Amniotic epithelial cell (primary cell): ENCODE results near the gene BCL11B.

Experiments
- DNase-seq: peaks from one replicate; pipeline ENCODE4 v3.0.0-alpha.2; 2010; ENCODE audit warnings: low read depth

Gene BCL11B

DNA sequence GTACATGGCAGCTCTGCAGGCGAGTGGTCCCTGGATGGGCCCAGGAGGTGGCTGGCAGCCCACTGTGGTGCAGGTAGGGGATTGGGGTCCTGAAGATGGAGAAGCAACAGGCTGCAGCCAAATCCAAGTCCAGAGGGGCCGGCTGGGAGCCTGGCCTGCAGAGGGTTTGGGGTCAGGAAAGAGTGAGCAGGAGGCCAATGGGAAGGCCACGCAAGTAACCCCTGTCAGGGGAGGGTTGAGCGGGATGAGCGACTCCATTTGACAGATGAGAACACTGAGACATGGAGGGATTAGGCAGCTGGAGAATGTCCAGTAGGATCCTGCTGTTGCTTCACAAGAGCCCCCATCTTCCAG, 136.0 kb downstream of the BCL11B start:
- no peak for DNase-seq

DNA sequence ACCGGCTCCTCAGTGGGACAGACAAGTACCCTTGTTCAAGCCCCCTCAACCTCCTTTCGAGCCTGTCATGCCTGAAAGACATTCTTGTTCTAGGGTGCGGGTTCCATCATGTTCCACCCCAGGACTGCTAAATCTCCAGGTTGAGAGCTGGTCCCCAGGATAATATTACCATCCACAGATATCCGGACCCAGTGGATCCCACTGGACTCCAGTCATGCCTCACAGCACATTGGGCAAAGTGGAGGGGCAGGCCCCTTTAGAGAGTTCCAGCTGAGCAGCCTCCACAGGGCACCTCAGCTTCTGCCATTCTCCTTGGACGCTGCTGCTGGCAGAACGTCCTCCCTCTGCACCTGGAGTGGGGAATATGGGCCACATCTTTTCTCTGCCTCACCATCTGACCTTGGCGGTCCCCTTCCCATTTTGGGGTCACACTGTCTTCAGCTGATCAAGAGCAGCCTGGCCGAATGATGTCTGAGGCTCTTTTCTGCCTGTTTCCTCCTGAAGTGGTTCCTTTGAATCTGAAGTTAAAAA, 137.4 kb downstream of the BCL11B start:
- DNase-seq: no peak

GRCh38 chr14:99133636-99134515, 138.1 kb downstream of the BCL11B start:
- no peak for DNase-seq

DNA sequence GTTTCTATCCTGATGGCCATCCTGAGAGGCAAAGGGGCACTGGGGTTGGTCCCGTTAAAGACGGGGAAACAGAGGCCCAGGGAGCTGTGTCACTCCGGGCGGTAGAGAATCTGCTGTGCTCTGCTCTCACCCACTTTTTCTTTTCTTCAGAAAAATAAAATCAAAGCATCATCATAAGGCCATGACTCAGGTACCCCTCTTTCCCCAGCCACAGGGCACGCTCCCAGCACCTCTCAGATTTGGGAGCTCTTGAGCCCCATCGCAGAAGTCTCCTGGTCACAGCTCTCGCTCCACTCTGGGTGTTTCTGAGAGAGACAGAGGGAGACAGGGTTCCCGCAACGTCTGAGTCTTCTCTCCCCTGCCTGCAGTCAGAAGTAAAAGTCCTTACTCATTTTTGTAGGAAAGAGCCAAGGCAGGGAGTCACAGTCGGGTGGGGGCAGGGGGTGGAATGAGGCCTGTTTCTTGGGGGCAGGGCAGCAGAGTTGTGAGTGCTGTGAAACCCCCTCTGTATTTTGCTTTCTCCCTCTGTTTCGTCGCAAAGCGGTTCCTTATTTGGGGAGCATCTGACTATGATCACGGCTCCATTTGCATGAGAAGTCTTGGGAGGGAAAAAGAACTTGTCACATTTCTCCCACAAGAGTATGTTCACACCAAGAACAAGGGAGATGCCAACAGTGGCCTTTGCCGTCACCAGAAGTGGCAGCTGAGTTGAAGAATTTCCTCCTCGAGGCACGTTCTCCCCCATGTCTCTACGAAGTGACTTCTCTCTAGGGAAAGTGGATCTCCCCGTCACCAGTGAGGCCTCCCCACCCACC, 139.0 kb downstream of the BCL11B start:
- no peak for DNase-seq

DNA sequence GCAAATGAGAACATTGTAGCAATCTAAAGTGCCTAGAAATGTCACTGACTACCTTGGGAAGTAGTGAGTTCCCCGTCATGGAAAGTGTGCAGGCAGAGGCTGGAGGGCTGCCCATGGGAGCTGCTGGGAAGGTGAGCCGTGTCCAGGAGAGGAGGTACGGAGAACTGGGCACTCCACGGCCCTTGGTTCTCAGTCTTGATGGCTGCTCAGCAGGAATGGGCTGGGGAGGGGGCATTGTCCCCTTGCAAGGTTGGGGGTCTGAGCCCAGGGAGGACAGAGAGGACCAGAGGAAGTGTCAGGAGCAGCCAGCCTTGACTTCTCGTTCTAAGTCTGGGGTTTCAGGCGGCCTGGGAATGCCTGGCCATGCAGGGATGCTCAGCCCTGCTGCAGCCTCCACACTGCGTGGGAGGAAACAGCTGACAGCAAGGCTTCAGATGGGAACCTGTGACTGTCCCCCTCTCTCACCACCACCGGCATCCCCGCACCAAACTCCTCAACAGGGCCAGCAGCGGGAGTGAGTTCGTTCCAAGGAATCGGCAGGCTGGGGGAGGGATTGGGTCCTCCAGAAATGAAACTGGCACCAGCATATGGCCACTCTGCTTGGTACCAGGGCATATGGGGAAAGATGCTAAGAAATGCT, 140.2 kb downstream of the BCL11B start:
- DNase-seq: no peak

DNA sequence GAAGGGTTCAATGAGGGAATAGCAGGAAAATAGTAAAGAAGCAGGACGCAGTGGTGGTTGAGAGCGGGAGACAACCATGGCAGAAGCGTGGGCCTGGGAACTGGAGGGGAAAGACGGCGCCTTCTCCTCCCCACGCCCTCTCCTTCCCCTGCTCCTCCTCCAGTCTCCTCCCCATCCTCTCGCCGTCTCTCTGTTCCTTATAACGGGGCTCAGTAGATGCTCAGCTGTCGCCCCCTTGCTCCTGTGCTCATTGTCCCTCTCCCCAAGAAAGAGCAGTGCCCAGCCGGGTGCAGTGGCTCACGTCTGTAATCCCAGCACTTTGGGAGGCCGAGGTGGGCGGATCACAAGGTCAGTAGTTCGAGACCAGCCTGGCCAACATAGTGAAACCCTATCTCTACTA, 142.0 kb downstream of the BCL11B start:
- DNase-seq: no peak

DNA sequence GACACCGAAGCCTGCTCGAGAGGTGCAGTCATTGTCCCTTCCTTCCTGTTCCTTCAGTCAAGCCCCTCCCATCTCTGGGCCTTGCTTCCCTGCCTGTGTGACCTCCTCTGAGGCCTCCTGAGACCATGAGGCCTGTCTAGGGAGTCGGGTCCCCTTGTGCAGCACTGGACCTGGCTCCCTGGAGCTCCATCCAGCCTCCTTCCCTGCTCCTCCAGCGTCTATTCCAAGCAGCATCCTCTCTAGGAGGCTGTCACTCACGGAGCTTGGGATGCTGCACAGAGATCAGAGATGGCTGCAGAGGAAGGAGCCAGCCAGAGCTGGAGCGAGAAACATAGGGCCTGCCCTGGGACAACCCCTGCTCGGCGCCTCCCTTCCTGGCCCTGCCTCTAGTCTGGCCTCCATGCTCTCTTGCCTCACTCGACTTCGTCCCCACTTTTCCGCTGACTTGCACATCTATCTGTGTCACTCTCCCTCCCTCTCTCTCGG, 142.7 kb downstream of the BCL11B start:
- no peak for DNase-seq

GRCh38 chr14:99128185-99128584, 143.8 kb downstream of the BCL11B start:
- DNase-seq: no peak

- no peak for DNase-seq
These were observed 144.3 kb downstream of the BCL11B start for GRCh38 chr14:99127651-99128167.

- DNase-seq: no peak
These were observed 146.2 kb downstream of the BCL11B start for GRCh38 chr14:99125616-99126431.

- no peak for DNase-seq
These were observed 146.9 kb downstream of the BCL11B start for GRCh38 chr14:99125113-99125512.

GRCh38 chr14:99124482-99125105, 147.4 kb downstream of the BCL11B start:
- DNase-seq: no peak

DNA sequence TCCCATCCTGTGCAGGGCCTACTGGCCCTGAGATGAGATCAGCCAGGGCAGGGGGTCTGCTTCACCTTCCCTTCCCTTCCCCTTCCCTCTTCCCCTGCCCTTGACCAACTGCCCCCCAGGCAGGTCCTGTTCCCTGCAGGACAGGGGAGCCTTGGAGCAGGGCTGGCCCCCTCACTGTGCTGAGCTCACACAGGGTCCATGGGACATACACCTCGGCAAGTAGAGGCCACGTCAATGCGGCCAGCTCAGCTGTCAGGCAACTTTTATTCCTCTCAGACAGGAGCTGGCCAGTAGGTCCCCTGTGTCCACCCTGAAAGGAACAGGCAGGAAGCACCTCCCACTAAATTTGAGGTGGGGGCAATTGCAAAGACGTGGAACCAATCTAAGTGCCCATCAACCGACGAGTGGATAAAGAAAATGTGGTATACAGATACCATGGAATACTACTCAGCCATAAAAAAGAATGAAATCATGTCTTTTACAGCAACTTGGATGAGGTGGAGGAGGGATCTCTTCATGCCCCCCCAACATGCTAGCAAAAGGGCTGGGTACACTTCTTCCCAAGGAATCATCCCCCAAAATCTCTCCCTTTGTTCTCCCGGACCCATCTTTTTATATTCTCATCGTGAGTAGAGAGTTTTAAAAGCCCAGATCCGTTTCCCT, 148.7 kb downstream of the BCL11B start:
- DNase-seq: no peak

GRCh38 chr14:99122521-99123125, 149.4 kb downstream of the BCL11B start:
- DNase-seq: no peak

GRCh38 chr14:99121319-99121875, 150.6 kb downstream of the BCL11B start:
- no peak for DNase-seq

DNA sequence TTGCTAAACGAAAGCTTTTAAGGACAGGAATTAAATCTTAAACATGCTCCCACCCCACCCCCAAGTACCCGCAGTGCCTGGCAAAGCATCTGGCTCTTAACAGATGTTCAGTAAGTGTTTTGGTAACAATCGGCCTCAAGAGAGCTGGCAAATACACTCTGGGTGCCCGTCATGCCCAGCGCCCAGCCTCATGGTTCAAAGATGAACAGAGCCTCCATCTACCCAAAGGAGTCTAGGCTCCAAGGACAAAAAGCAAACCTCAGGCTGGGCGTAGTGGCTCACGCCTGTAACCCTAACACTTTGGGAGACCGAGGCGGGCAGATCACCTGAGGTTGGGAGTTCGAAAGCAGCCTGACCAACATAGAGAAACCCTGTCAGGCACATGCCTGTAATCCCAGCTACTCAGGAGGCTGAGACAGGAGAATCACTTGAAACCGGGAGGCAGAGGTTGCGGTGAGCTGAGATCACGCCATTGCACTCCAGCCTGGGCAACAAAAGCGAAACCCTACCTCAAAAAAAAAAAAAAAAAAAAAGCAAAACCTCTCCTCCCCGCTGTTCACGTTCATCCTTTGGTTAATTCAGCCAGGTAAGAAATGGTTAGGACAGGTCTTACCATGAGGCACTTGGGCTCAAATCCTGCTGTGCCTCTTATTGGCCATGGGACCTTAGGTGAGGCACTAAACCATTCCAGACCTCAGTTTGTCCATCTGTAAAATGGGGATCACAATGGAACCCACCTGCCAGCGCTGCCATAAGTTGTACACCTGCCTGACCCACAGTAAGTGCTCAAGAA, 151.3 kb downstream of the BCL11B start:
- no peak for DNase-seq

GRCh38 chr14:99119554-99120525, 152.2 kb downstream of the BCL11B start:
- DNase-seq: no peak
